Measurements from ENCODE around the gene HSPG2.

The HSPG2 gene

DNA sequence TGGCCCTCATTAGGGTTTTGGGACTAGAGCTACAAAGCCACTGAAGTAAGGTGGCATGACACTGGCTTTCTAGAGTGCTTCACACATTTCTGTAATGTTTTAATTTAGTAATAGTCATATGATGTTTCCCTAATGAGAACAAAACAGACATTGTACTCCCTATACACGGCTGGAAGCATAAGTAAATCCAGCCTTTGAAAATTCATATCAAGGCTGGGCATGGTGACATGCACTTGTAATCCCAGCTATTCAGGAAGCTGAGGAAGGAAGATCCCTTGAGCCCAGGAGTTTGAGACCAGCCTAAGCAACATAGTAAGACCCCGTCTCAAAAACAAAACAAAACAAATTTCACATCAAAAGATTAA is 161.6 kb downstream of the HSPG2 start:
- no peaks in the 10 kb centered on the region for H3K9me3 ChIP-seq (ENCODE audit: control insufficient read depth, low read length)
- no peaks in the 10 kb centered on the region for H3K27me3 ChIP-seq (ENCODE audit: control insufficient read depth, insufficient read depth, low read length, poor library complexity, severe bottlenecking)
- H3K36me3 ChIP-seq (ENCODE audit: control insufficient read depth, insufficient read depth, low read length), result no peaks in the 10 kb centered on the region
- H3K4me3 ChIP-seq (ENCODE audit: insufficient read depth, low read depth, low read length), result no peak overlapping the region
- no peaks in the 10 kb centered on the region for H3K4me1 ChIP-seq (ENCODE audit: control insufficient read depth, insufficient read depth, low read length)
- 86 to 94% methylated on average over 1 to 2 of the region's 2 CpGs for WGBS, 2 experiments
- H3K27ac ChIP-seq (ENCODE audit: insufficient read depth, low read depth, low read length, poor library complexity, severe bottlenecking), result no peak overlapping the region

DNA sequence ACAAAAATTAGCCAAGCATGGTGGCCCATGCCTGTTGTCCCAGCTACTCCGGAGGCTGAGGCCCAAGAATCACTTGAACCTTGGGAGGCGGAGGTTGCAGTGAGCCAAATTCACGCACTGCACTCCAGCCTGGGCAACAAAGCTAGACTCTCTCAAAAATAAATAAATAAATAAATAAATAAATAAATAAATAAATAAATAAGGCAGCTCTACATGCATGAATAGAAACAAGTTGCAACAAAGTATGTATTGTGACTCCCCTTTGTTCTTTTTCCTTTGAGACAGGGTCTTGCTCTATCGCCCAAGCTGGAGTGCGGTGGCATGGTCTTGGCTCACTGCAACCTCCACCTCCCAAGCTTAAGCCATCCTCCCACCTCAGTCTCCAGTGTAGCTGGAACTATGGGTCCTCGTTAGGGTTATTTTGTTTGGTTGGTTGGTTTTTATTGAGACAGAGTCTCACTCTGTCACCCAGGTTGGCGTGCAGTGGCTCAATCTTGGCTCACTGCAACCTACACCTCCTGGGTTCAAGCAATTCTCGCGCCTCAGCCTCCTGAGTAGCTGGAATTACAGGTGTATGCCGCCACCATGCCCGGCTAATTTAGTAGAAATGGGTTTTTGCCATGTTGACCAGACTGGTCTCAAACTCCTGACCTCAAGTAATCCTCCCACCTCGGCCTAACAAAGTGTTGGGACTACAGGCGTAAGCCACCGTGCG is 162.1 kb downstream of the HSPG2 start:
- 92 to 94% methylated on average over 15 of the region's 15 CpGs for WGBS, 2 experiments
- Histone ChIP-seq H3K27me3 (ENCODE audit: control insufficient read depth, insufficient read depth, low read length, poor library complexity, severe bottlenecking) (no peaks in the 10 kb centered on the region), H3K4me1 (ENCODE audit: control insufficient read depth, insufficient read depth, low read length) (no peaks in the 10 kb centered on the region), H3K9me3 (ENCODE audit: control insufficient read depth, low read length) (no peaks in the 10 kb centered on the region), H3K27ac (ENCODE audit: insufficient read depth, low read depth, low read length, poor library complexity, severe bottlenecking) (no peak overlapping the region), H3K4me3 (ENCODE audit: insufficient read depth, low read depth, low read length) (no peak overlapping the region), H3K36me3 (ENCODE audit: control insufficient read depth, insufficient read depth, low read length) (no peaks in the 10 kb centered on the region)

DNA sequence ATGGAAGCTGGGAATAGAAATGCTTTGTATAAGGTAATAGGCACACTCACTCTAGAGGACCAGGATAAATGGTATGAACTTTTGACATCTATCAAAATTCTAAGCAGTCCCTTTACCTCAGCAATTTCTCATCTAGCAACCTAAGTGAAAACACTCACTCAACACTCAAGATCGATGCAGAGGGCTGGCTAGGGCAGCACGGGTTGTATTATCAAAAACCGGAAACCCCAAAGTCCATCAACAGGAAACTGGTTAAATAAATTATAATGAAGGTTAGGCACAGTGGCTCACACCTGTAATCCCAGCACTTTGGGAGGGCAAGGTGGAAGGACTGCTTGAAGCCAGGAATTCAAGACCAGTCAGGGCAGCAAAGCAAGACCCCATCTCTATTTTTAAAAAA is 163.5 kb downstream of the HSPG2 start:
- H3K4me3 ChIP-seq (ENCODE audit: insufficient read depth, low read depth, low read length), result no peak overlapping the region
- H3K27ac ChIP-seq (ENCODE audit: insufficient read depth, low read depth, low read length, poor library complexity, severe bottlenecking), result no peak overlapping the region
- no peaks in the 10 kb centered on the region for H3K4me1 ChIP-seq (ENCODE audit: control insufficient read depth, insufficient read depth, low read length)
- no peaks in the 10 kb centered on the region for H3K36me3 ChIP-seq (ENCODE audit: control insufficient read depth, insufficient read depth, low read length)
- no peaks in the 10 kb centered on the region for H3K9me3 ChIP-seq (ENCODE audit: control insufficient read depth, low read length)
- H3K27me3 ChIP-seq (ENCODE audit: control insufficient read depth, insufficient read depth, low read length, poor library complexity, severe bottlenecking), result no peaks in the 10 kb centered on the region
- WGBS, 2 experiments, result 91 to 97% methylated on average over 3 of the region's 3 CpGs
